Transverse colon (tissue), 4 donors: ENCODE data around the gene TARS2.

Source experiments
- CTCF ChIP-seq, 5 experiments: fragments of 200-600 bp in 3 of 5; fragments of 450-650 bp in 2 of 5; sonication (generic) in 3 of 5; IDR thresholded peaks; 1 replicate in 2 of 5; 2 replicates in 3 of 5; pipeline ENCODE4 v1.5.1; 2016 to 2017; ENCODE audit warnings: antibody characterized with exemption in 5 of 5, inconsistent platforms in 3 of 5, mild to moderate bottlenecking in 2 of 5, moderate library complexity in 1 of 5
- EP300 ChIP-seq: sonication (generic); formaldehyde crosslinking; IDR thresholded peaks from one replicate; pipeline ENCODE4 v1.6.1; 2017; ENCODE audit warnings: antibody characterized with exemption, low read depth
- POLR2A ChIP-seq: fragments of 450-650 bp; IDR thresholded peaks from one replicate; pipeline ENCODE4 v1.6.1; 2016; ENCODE audit warnings: antibody characterized with exemption, mild to moderate bottlenecking, moderate library complexity
- POLR2AphosphoS5 ChIP-seq, 3 donors: sonication (generic); formaldehyde crosslinking; IDR thresholded peaks; one replicate each; pipeline ENCODE4 v1.6.1; 2016; ENCODE audit warnings: antibody characterized with exemption in 3 of 3

GRCh38 chr1:150544204-150544603, 57.0 kb downstream of the TARS2 start:
- no peak for TF ChIP-seq CTCF (IDR thresholded peaks at IDR 0.05)
- TF ChIP-seq POLR2AphosphoS5 (IDR thresholded peaks at IDR 0.05): no peak
- TF ChIP-seq POLR2A: no peak
- no peak for TF ChIP-seq EP300
